Measurements from ENCODE around the gene ASB4.

DNA sequence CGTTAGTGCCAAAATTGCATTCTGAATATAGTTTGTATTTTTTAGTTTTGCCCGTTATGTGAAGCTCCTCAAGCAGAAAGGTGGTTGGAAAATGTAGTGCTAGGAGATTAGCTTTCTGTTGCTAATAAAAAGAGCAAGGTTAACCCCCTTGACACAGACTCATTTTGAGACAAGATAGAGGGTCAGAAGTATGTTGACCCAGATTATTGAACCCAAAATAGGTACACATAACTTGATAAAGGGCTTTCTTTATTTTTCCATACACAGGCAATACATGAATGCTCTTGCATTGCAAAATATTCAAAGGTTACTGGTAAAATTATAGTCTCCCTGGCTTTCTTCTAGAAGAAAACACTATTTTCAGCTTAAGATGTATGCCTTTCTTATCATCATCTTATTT, 40.9 kb upstream of the ASB4 start:
- TF ChIP-seq, protein P1, sequence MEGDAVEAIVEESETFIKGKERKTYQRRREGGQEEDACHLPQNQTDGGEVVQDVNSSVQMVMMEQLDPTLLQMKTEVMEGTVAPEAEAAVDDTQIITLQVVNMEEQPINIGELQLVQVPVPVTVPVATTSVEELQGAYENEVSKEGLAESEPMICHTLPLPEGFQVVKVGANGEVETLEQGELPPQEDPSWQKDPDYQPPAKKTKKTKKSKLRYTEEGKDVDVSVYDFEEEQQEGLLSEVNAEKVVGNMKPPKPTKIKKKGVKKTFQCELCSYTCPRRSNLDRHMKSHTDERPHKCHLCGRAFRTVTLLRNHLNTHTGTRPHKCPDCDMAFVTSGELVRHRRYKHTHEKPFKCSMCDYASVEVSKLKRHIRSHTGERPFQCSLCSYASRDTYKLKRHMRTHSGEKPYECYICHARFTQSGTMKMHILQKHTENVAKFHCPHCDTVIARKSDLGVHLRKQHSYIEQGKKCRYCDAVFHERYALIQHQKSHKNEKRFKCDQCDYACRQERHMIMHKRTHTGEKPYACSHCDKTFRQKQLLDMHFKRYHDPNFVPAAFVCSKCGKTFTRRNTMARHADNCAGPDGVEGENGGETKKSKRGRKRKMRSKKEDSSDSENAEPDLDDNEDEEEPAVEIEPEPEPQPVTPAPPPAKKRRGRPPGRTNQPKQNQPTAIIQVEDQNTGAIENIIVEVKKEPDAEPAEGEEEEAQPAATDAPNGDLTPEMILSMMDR (IDR thresholded peaks at IDR 0.05): no peak
- TF ChIP-seq POLR2AphosphoS5 (IDR thresholded peaks at IDR 0.05) (no peak), POLR2A (IDR thresholded peaks at IDR 0.05) (no peak)

All from stomach (tissue), 4 donors.